HEK293 (cell line): ENCODE results near the gene C2CD3.
A peak's percentile ranks its signal among the peaks of the same experiment; 100 is the strongest.

Experiments
- CTCF ChIA-PET: fragments of 350-600 bp; formaldehyde crosslinking; extraction: SDS; loops from one replicate; lab custom pipeline; 2021; ENCODE audit warnings: antibody characterized with exemption; lab: Yijun Ruan, JAX
- POLR2A ChIA-PET: fragments of 300-600 bp; formaldehyde crosslinking; extraction: SDS; loops from one replicate; lab custom pipeline; 2020; ENCODE audit warnings: antibody characterized with exemption, inconsistent platforms; lab: Yijun Ruan, JAX
- H3K27ac ChIP-seq: fragments of 200-500 bp; sonication (Bioruptor generic); 2 replicates; pipeline ENCODE4 v1.5.1; 2014; ENCODE audit warnings: low read depth, low read length, control low read depth, inconsistent platforms; ENCODE audit errors: extremely low read depth
- H3K36me3 ChIP-seq, 2 experiments: fragments of 200-500 bp in 1 of 2; sonication (Bioruptor generic) in 1 of 2; 1 replicate in 1 of 2; 2 replicates in 1 of 2; pipeline ENCODE4 v1.5.1; 2014 to 2017; ENCODE audit warnings: inconsistent platforms in 2 of 2, low read length in 2 of 2; ENCODE audit not compliant: control insufficient read depth in 2 of 2, insufficient read depth in 1 of 2
- H3K4me1 ChIP-seq: fragments of 200-500 bp; sonication (Bioruptor generic); 2 replicates; pipeline ENCODE4 v1.5.1; 2014; ENCODE audit warnings: mild to moderate bottlenecking, low read length, inconsistent platforms; ENCODE audit not compliant: control insufficient read depth, insufficient read depth
- H3K4me3 ChIP-seq: 2 replicates; pipeline ENCODE4 v1.5.1; 2011; ENCODE audit warnings: low read depth, mild to moderate bottlenecking, control low read depth, low read length, moderate library complexity
- H3K9me3 ChIP-seq: fragments of 200-500 bp; sonication (Bioruptor generic); 2 replicates; pipeline ENCODE4 v1.5.1; 2014; ENCODE audit warnings: low read depth, low read length, inconsistent platforms; ENCODE audit not compliant: control insufficient read depth, insufficient read depth
- BCL11A ChIP-seq: fragments of 450-650 bp; formaldehyde crosslinking; IDR thresholded peaks from 2 replicates; pipeline ENCODE4 v1.5.1; 2016; ENCODE audit warnings: low read depth, missing biosample characterization, missing genetic modification characterization
- PRDM1 ChIP-seq: fragments of 450-650 bp; formaldehyde crosslinking; IDR thresholded peaks from 2 replicates; pipeline ENCODE4; 2016; ENCODE audit warnings: missing biosample characterization, missing genetic modification characterization
- SCRT1 ChIP-seq: fragments of 450-650 bp; formaldehyde crosslinking; IDR thresholded peaks from 2 replicates; pipeline ENCODE4 v1.5.1; 2016; ENCODE audit warnings: missing biosample characterization, missing genetic modification characterization, borderline replicate concordance
- WT1 ChIP-seq: fragments of 450-650 bp; formaldehyde crosslinking; IDR thresholded peaks from 2 replicates; pipeline ENCODE4 v1.5.1; 2016; ENCODE audit warnings: missing biosample characterization, missing genetic modification characterization
- ZFP69B ChIP-seq: fragments of 450-650 bp; formaldehyde crosslinking; IDR thresholded peaks from 2 replicates; pipeline ENCODE4 v1.5.1; 2016; ENCODE audit warnings: missing biosample characterization, missing genetic modification characterization
- ZNF19 ChIP-seq: fragments of 450-650 bp; formaldehyde crosslinking; IDR thresholded peaks from 2 replicates; pipeline ENCODE4; 2016; ENCODE audit warnings: missing biosample characterization, missing genetic modification characterization, low read depth
- ZNF223 ChIP-seq: fragments of 450-650 bp; formaldehyde crosslinking; IDR thresholded peaks from 2 replicates; pipeline ENCODE4 v1.5.1; 2016; ENCODE audit warnings: missing biosample characterization, missing genetic modification characterization
- ZNF274 ChIP-seq, 2 experiments: fragments of 200-500 bp in 1 of 2; fragments of 450-650 bp in 1 of 2; sonication (Bioruptor generic) in 1 of 2; formaldehyde crosslinking in 1 of 2; IDR thresholded peaks; 2 replicates each; pipeline versions ENCODE4 v1.5.1 to v1.6.1; 2014 to 2016; ENCODE audit warnings: borderline replicate concordance in 1 of 2, inconsistent platforms in 1 of 2, low read length in 1 of 2, missing biosample characterization in 1 of 2, missing genetic modification characterization in 1 of 2
- ZNF292 ChIP-seq: fragments of 450-650 bp; formaldehyde crosslinking; IDR thresholded peaks from 2 replicates; pipeline ENCODE4 v1.5.1; 2016; ENCODE audit warnings: low read depth, missing biosample characterization, missing genetic modification characterization, borderline replicate concordance
- ZNF324 ChIP-seq: fragments of 450-650 bp; formaldehyde crosslinking; IDR thresholded peaks from 2 replicates; pipeline ENCODE4 v1.5.1; 2016; ENCODE audit warnings: missing biosample characterization, missing genetic modification characterization
- ZNF350 ChIP-seq: fragments of 450-650 bp; formaldehyde crosslinking; IDR thresholded peaks from 2 replicates; pipeline ENCODE4 v1.5.0; 2017; ENCODE audit warnings: missing biosample characterization, mild to moderate bottlenecking, missing genetic modification characterization
- ZNF514 ChIP-seq: fragments of 450-650 bp; formaldehyde crosslinking; IDR thresholded peaks from 2 replicates; pipeline ENCODE4 v1.5.1; 2016; ENCODE audit warnings: missing biosample characterization, missing genetic modification characterization
- ZNF571 ChIP-seq: fragments of 450-650 bp; formaldehyde crosslinking; IDR thresholded peaks from 2 replicates; pipeline ENCODE4 v1.5.0; 2017; ENCODE audit warnings: missing biosample characterization, missing genetic modification characterization
- ZNF701 ChIP-seq: fragments of 450-650 bp; formaldehyde crosslinking; IDR thresholded peaks from 2 replicates; pipeline ENCODE4 v1.5.1; 2016; ENCODE audit warnings: missing biosample characterization, missing genetic modification characterization
- TF ChIP-seq, protein P1 (sequence below): sonication (generic); formaldehyde crosslinking; IDR thresholded peaks from 2 replicates; pipeline ENCODE4 v1.8.1; 2022; ENCODE audit warnings: mild to moderate bottlenecking, moderate library complexity, missing genetic modification reagents
- TF ChIP-seq, protein P2 (sequence below): IDR thresholded peaks from 2 replicates; pipeline ENCODE4 v1.6.1; 2011; ENCODE audit warnings: mild to moderate bottlenecking, low read depth, low read length, borderline replicate concordance
- TF ChIP-seq, protein P3 (sequence below): fragments of 450-650 bp; formaldehyde crosslinking; IDR thresholded peaks from 2 replicates; pipeline ENCODE4 v1.5.1; 2016; ENCODE audit warnings: missing biosample characterization, missing genetic modification characterization
- TF ChIP-seq, protein P4 (sequence below): fragments of 450-650 bp; formaldehyde crosslinking; conservative IDR thresholded peaks from 2 replicates; pipeline ENCODE4 v1.5.1; 2016; ENCODE audit warnings: low read depth, missing biosample characterization, missing genetic modification characterization
- TF ChIP-seq, protein P5 (sequence below): fragments of 450-650 bp; formaldehyde crosslinking; IDR thresholded peaks from 2 replicates; pipeline ENCODE4 v1.5.1; 2016; ENCODE audit warnings: missing biosample characterization, missing genetic modification characterization

The C2CD3 gene

DNA sequence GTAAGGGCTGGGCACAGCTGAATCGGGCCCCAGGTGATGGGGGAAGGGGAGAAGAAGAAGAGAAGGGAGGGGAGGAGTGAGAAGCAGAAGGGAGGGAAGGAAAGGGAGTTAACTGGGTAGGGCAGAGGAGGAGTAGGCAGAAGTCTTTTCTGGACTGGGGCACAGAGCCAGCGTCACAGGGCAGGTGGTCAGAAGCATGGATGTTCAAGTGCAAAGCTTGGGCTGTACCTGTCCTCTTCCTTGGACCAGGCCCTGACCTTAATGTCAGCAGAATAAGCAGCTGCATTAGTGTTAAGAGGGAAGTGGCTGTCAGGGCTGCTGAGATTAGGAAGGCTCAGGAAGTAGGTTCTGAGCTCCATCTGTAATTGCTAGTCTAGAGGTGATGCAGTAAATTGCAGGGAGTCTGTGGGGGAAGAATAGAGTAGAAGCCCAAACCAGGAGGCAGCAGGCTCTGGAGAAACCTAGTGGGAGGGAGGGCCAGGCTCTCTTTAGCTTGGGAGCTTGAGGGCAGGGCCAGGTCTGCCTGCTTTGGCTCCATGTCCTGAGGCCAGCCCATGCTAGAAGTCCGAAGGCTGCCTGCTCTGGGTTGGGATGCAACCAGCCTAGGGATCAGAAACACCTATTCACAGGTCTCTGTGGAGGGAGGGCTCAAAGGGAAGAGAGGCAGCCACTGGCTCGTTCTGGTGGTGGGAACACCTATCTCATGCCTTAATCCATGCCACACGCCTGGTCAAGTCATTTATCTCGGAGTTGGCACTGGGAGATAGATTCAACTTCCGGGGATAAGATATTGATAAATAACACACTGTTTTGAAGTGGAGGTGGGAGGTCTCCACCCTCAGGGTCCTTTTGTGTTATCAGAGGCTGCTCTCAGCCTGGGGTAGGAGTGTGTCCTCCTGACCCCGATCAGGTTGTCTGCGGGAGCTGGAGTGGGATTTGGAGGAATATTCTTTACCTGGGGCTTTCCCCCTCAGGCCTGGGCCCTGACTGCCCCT, 160.2 kb downstream of the C2CD3 start:
- TF ChIP-seq WT1 (tag by site-specific recombination) (peak; percentile 61; the same call in 1 of the 2 replicates), BCL11A (tag by site-specific recombination) (no peak)
- Histone ChIP-seq H3K27ac (no peak overlapping the region), H3K36me3 (peaks cover 0 to 17% of the 10 kb centered on the region in 2 experiments; a peak in 1 of 3 replicates), H3K9me3 (no peaks in the 10 kb centered on the region), H3K4me1 (no peaks in the 10 kb centered on the region), H3K4me3 (no peak overlapping the region)
- CTCF ChIA-PET = interaction anchor here (0.7 kb wide), 1 partner anchor 53 kb away, joined by 3 read pairs; no protein-coding TSS in a partner anchor
- POLR2A ChIA-PET = no interaction called here

DNA sequence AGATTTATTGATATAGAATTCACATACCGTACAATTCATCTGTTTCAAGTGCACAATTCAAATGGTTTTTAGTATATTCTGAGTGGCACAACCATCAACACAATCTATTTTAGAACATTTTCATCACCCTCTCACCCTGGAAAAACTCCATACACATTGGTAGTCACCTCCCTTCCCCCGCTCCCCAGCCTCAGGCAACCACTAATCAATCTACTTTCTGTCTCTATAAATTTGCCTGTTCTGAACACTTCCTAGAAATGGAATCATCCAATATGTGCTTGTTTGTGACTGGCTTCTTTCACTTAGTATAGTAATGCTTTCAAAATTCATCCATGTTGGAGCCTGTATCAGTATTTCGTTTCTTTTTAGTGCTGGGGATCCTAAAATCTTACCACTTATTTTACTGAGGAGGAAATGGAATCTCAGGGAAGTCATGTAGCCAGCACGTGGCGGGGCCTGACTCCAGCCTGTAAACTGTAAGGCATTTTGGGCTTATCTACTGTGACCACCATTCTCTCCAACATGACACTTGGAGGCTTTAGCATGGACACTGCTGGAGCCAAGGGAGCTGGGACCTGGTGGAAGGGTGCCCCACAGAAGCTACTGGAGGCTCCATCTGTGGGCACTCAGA, 161.0 kb downstream of the C2CD3 start:
- ChIA-PET POLR2A (no interaction called here), CTCF (interaction anchor here (0.6 to 0.7 kb wide), 2 partner anchors 46 to 52 kb away, joined by 3 read pairs; no protein-coding TSS in a partner anchor)
- Histone ChIP-seq H3K4me3 (no peak overlapping the region), H3K36me3 (peaks cover 0 to 21% of the 10 kb centered on the region in 2 experiments; a peak in 1 of 3 replicates), H3K9me3 (no peaks in the 10 kb centered on the region), H3K4me1 (no peaks in the 10 kb centered on the region), H3K27ac (no peak overlapping the region)
- TF ChIP-seq ZNF292 (tag by site-specific recombination) (no peak), ZNF274 (IDR thresholded peaks at IDR 0.05; ENCODE audit: low read length) (no peak), ZNF274 (tag by site-specific recombination; IDR thresholded peaks at IDR 0.05; ENCODE audit: borderline replicate concordance) (no peak), ZNF701 (tag by site-specific recombination) (no peak), ZNF350 (tag by site-specific recombination) (no peak), ZNF19 (no peak), ZNF324 (no peak), SCRT1 (tag by site-specific recombination) (no peak), ZFP69B (tag by site-specific recombination) (no peak), PRDM1 (no peak), ZNF514 (tag by site-specific recombination) (no peak), ZNF223 (no peak), ZNF571 (no peak)
- TF ChIP-seq, protein P1, sequence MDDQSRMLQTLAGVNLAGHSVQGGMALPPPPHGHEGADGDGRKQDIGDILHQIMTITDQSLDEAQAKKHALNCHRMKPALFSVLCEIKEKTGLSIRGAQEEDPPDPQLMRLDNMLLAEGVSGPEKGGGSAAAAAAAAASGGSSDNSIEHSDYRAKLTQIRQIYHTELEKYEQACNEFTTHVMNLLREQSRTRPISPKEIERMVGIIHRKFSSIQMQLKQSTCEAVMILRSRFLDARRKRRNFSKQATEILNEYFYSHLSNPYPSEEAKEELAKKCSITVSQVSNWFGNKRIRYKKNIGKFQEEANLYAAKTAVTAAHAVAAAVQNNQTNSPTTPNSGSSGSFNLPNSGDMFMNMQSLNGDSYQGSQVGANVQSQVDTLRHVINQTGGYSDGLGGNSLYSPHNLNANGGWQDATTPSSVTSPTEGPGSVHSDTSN (CRISPR knock-in tag) = no peak
- TF ChIP-seq, protein P2, sequence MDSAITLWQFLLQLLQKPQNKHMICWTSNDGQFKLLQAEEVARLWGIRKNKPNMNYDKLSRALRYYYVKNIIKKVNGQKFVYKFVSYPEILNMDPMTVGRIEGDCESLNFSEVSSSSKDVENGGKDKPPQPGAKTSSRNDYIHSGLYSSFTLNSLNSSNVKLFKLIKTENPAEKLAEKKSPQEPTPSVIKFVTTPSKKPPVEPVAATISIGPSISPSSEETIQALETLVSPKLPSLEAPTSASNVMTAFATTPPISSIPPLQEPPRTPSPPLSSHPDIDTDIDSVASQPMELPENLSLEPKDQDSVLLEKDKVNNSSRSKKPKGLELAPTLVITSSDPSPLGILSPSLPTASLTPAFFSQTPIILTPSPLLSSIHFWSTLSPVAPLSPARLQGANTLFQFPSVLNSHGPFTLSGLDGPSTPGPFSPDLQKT = no peak
- TF ChIP-seq, protein P3, sequence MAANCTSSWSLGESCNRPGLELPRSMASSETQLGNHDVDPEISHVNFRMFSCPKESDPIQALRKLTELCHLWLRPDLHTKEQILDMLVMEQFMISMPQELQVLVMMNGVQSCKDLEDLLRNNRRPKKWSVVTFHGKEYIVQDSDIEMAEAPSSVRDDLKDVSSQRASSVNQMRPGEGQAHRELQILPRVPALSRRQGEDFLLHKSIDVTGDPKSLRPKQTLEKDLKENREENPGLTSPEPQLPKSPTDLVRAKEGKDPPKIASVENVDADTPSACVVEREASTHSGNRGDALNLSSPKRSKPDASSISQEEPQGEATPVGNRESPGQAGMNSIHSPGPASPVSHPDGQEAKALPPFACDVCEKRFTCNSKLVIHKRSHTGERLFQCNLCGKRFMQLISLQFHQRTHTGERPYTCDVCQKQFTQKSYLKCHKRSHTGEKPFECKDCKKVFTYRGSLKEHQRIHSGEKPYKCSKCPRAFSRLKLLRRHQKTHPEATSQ (tag by site-specific recombination) = no peak
- TF ChIP-seq, protein P4, sequence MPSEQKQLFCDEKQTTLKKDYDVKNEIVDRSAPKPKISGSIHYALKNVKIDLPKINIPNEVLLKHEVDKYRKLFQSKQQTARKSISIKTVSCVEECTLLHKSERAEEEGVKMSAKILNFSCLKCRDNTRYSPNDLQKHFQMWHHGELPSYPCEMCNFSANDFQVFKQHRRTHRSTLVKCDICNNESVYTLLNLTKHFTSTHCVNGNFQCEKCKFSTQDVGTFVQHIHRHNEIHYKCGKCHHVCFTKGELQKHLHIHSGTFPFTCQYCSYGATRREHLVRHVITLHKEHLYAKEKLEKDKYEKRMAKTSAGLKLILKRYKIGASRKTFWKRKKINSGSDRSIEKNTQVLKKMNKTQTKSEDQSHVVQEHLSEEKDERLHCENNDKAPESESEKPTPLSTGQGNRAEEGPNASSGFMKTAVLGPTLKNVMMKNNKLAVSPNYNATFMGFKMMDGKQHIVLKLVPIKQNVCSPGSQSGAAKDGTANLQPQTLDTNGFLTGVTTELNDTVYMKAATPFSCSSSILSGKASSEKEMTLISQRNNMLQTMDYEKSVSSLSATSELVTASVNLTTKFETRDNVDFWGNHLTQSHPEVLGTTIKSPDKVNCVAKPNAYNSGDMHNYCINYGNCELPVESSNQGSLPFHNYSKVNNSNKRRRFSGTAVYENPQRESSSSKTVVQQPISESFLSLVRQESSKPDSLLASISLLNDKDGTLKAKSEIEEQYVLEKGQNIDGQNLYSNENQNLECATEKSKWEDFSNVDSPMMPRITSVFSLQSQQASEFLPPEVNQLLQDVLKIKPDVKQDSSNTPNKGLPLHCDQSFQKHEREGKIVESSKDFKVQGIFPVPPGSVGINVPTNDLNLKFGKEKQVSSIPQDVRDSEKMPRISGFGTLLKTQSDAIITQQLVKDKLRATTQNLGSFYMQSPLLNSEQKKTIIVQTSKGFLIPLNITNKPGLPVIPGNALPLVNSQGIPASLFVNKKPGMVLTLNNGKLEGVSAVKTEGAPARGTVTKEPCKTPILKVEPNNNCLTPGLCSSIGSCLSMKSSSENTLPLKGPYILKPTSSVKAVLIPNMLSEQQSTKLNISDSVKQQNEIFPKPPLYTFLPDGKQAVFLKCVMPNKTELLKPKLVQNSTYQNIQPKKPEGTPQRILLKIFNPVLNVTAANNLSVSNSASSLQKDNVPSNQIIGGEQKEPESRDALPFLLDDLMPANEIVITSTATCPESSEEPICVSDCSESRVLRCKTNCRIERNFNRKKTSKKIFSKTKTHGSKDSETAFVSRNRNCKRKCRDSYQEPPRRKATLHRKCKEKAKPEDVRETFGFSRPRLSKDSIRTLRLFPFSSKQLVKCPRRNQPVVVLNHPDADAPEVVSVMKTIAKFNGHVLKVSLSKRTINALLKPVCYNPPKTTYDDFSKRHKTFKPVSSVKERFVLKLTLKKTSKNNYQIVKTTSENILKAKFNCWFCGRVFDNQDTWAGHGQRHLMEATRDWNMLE (tag by site-specific recombination) = no peak
- TF ChIP-seq, protein P5, sequence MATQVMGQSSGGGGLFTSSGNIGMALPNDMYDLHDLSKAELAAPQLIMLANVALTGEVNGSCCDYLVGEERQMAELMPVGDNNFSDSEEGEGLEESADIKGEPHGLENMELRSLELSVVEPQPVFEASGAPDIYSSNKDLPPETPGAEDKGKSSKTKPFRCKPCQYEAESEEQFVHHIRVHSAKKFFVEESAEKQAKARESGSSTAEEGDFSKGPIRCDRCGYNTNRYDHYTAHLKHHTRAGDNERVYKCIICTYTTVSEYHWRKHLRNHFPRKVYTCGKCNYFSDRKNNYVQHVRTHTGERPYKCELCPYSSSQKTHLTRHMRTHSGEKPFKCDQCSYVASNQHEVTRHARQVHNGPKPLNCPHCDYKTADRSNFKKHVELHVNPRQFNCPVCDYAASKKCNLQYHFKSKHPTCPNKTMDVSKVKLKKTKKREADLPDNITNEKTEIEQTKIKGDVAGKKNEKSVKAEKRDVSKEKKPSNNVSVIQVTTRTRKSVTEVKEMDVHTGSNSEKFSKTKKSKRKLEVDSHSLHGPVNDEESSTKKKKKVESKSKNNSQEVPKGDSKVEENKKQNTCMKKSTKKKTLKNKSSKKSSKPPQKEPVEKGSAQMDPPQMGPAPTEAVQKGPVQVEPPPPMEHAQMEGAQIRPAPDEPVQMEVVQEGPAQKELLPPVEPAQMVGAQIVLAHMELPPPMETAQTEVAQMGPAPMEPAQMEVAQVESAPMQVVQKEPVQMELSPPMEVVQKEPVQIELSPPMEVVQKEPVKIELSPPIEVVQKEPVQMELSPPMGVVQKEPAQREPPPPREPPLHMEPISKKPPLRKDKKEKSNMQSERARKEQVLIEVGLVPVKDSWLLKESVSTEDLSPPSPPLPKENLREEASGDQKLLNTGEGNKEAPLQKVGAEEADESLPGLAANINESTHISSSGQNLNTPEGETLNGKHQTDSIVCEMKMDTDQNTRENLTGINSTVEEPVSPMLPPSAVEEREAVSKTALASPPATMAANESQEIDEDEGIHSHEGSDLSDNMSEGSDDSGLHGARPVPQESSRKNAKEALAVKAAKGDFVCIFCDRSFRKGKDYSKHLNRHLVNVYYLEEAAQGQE = no peak
